H1 (cell line): Measurements from ENCODE around the gene MAP3K14. TPM values are rescaled to one million over a fixed set of nuclear protein-coding genes. Genes with fewer than 3 reads are reported as not detected.

Experiments used
- ATF2 ChIP-seq: IDR thresholded peaks from 2 replicates; pipeline ENCODE4 v1.6.1; 2012; ENCODE audit warnings: low read length, inconsistent platforms
- CTCF ChIP-seq, 3 experiments: IDR thresholded peaks; 1 replicate in 2 of 3; 2 replicates in 1 of 3; pipeline versions ENCODE4 v1.5.1 to v1.6.1; 2011; ENCODE audit warnings: low read length in 3 of 3, mild to moderate bottlenecking in 3 of 3, inconsistent platforms in 2 of 3, low read depth in 1 of 3, moderate library complexity in 1 of 3; ENCODE audit not compliant: insufficient read depth in 1 of 3; ENCODE audit errors: control extremely low read depth in 1 of 3
- GTF2F1 ChIP-seq: IDR thresholded peaks from 2 replicates; pipeline ENCODE4 v1.6.1; 2012; ENCODE audit warnings: low read depth, low read length, improper control_type of control experiment, borderline replicate concordance
- POLR2A ChIP-seq, 2 experiments: IDR thresholded peaks; 1 replicate in 1 of 2; 2 replicates in 1 of 2; pipeline ENCODE4 v1.6.1; 2011; ENCODE audit warnings: low read depth in 2 of 2, low read length in 2 of 2, mild to moderate bottlenecking in 2 of 2; ENCODE audit errors: control extremely low read depth in 1 of 2
- polyA plus RNA-seq, 7 experiments: library from polyadenylated mRNA; depleted of rRNA in 3 of 7; stranded (reverse) in 5 of 7; unstranded in 2 of 7; fragments of >200 nt in 5 of 7; fragments of 200-250 nt in 2 of 7; gene quantifications; 1 replicate in 5 of 7; 2 replicates in 1 of 7; 4 replicates in 1 of 7; pipeline versions ENCODE4 v1.2.1 to v1.2.3, GENCODE V29; 2011 to 2013; ENCODE audit warnings: missing spikeins in 2 of 7, mixed read lengths in 2 of 7
- total RNA-seq: library from RNA; stranded (reverse); fragmentation: NEBNext Ultra II Directional; extraction: Animal tissue kit (Norgen Biotek cat#: 25700); gene quantifications from 2 replicates; pipeline ENCODE4 v1.2.1, GENCODE V29; 2021

The MAP3K14 gene
- total and polyA plus RNA-seq, 2 of the 8 experiments (the other 6 are each of a cell fraction or from before 2014, with no cell fraction given) = 5.2 to 6.1 TPM

- TF ChIP-seq ATF2 (0 out of 2 replicates have a peak, but pooled peaks have one; percentile 48), CTCF (IDR thresholded peaks at IDR 0.05; ENCODE audit: control extremely low read depth in 1 of 3, insufficient read depth in 1 of 3, low read depth in 1 of 3, low read length in 3 of 3) (peak; percentile 53 to 85 (median 71)), GTF2F1 (no peak), POLR2A (IDR thresholded peaks at IDR 0.05; ENCODE audit: control extremely low read depth in 1 of 2, low read depth in 2 of 2, low read length in 2 of 2) (no peak)
Observed at GRCh38 chr17:45246861-45247428, 69.9 kb downstream of the MAP3K14 start (continued).
